Ishikawa (cell line): ENCODE measurements around the gene FEM1B.

ENCODE experiments used
- CEBPB ChIP-seq: IDR thresholded peaks from 2 replicates; pipeline ENCODE4 v1.6.1; 2012
- CREB1 ChIP-seq: IDR thresholded peaks from 2 replicates; pipeline ENCODE4 v1.6.1; 2012; ENCODE audit warnings: low read depth
- EGR1 ChIP-seq: IDR thresholded peaks from 2 replicates; pipeline ENCODE4 v1.6.1; 2012
- EP300 ChIP-seq: IDR thresholded peaks from 2 replicates; pipeline ENCODE4 v1.6.1; 2012; ENCODE audit warnings: borderline replicate concordance
- FOXM1 ChIP-seq: IDR thresholded peaks from 2 replicates; pipeline ENCODE4 v1.6.1; 2012; ENCODE audit warnings: low read depth, borderline replicate concordance
- NFIC ChIP-seq: IDR thresholded peaks from 2 replicates; pipeline ENCODE4 v1.6.1; 2012
- RAD21 ChIP-seq: IDR thresholded peaks from 2 replicates; pipeline ENCODE4 v1.6.1; 2012; ENCODE audit warnings: low read depth
- TAF1 ChIP-seq: IDR thresholded peaks from 2 replicates; pipeline ENCODE4 v1.6.1; 2012; ENCODE audit warnings: low read depth, mild to moderate bottlenecking
- TCF12 ChIP-seq: IDR thresholded peaks from 2 replicates; pipeline ENCODE4 v1.6.1; 2012; ENCODE audit warnings: low read depth
- TEAD4 ChIP-seq: IDR thresholded peaks from 2 replicates; pipeline ENCODE4 v1.6.1; 2012
- YY1 ChIP-seq: IDR thresholded peaks from 2 replicates; pipeline ENCODE4 v1.6.1; 2012; ENCODE audit warnings: low read depth
- ZBTB7A ChIP-seq: IDR thresholded peaks from 2 replicates; pipeline ENCODE4 v1.6.1; 2012; ENCODE audit warnings: low read depth
- TF ChIP-seq, protein P1 (sequence below): IDR thresholded peaks from 2 replicates; pipeline ENCODE4 v1.6.1; 2012
- TF ChIP-seq, protein P2 (sequence below): IDR thresholded peaks from 2 replicates; pipeline ENCODE4 v1.6.1; 2012; ENCODE audit warnings: low read depth, mild to moderate bottlenecking
- TF ChIP-seq, protein P3 (sequence below): IDR thresholded peaks from 2 replicates; pipeline ENCODE4 v1.6.1; 2012

The FEM1B gene

DNA sequence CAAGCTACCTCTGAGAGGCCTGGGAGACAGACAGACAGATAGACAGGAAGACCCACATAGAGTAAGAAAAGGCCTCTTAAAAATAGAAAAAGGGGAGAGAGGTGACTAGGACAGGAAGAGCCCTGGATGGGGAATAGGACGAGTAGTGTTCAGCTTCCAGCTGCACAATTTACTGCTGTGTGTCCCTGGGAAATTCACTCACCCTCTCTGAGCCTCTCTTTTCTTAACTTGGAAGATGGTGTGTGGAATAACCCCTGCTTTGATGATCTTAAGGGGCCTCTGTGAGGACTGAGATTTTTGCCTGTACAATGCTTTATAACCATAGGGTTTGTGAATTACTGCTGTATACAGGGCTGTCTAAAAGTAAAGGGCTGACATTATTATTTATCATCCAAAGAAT is 37.5 kb downstream of the FEM1B start:
- TF ChIP-seq ZBTB7A (no peak), TCF12 (no peak), NFIC (no peak), EP300 (no peak), TEAD4 (no peak), RAD21 (no peak)
- TF ChIP-seq, protein P1, sequence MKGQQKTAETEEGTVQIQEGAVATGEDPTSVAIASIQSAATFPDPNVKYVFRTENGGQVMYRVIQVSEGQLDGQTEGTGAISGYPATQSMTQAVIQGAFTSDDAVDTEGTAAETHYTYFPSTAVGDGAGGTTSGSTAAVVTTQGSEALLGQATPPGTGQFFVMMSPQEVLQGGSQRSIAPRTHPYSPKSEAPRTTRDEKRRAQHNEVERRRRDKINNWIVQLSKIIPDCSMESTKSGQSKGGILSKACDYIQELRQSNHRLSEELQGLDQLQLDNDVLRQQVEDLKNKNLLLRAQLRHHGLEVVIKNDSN: no peak

DNA sequence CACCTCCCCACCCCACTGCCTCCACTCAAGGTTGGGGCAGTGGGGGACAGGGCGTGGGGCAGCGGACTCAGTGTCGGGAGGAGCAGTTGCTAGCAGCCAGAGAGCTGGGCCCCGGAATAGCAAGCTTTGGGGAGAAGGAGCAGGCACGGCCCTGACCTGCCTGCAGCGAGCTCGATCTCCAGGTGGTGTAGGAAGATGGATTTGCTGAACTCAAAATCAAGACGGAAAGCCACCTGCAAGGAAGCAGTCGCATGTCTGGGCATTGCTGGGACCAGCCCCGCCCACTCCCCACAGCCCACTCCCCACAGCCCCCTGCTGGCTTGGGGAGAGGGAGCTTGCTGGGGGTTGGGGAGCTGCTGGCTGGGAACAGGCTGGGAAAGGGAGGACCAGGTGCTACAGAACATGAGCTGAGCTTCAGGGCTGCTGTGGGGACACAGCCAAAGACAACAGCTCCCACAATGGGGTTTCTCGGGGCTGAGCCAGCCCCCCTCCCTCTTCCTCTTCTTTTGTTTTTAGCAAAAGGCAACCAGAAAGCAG is 38.0 kb downstream of the FEM1B start:
- TF ChIP-seq EGR1: no peak
- TF ChIP-seq FOXM1: no peak
- TF ChIP-seq CREB1: no peak
- TF ChIP-seq, protein P2, sequence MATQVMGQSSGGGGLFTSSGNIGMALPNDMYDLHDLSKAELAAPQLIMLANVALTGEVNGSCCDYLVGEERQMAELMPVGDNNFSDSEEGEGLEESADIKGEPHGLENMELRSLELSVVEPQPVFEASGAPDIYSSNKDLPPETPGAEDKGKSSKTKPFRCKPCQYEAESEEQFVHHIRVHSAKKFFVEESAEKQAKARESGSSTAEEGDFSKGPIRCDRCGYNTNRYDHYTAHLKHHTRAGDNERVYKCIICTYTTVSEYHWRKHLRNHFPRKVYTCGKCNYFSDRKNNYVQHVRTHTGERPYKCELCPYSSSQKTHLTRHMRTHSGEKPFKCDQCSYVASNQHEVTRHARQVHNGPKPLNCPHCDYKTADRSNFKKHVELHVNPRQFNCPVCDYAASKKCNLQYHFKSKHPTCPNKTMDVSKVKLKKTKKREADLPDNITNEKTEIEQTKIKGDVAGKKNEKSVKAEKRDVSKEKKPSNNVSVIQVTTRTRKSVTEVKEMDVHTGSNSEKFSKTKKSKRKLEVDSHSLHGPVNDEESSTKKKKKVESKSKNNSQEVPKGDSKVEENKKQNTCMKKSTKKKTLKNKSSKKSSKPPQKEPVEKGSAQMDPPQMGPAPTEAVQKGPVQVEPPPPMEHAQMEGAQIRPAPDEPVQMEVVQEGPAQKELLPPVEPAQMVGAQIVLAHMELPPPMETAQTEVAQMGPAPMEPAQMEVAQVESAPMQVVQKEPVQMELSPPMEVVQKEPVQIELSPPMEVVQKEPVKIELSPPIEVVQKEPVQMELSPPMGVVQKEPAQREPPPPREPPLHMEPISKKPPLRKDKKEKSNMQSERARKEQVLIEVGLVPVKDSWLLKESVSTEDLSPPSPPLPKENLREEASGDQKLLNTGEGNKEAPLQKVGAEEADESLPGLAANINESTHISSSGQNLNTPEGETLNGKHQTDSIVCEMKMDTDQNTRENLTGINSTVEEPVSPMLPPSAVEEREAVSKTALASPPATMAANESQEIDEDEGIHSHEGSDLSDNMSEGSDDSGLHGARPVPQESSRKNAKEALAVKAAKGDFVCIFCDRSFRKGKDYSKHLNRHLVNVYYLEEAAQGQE: no peak
- TF ChIP-seq, protein P3, sequence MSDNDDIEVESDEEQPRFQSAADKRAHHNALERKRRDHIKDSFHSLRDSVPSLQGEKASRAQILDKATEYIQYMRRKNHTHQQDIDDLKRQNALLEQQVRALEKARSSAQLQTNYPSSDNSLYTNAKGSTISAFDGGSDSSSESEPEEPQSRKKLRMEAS: no peak
- no peak for TF ChIP-seq NFIC
- TF ChIP-seq, protein P1: no peak
- TF ChIP-seq TAF1: no peak
- no peak for TF ChIP-seq RAD21
- no peak for TF ChIP-seq ZBTB7A
- no peak for TF ChIP-seq CEBPB
- TF ChIP-seq TCF12: no peak
- TF ChIP-seq EP300: no peak
- TF ChIP-seq YY1: no peak
- no peak for TF ChIP-seq TEAD4

DNA sequence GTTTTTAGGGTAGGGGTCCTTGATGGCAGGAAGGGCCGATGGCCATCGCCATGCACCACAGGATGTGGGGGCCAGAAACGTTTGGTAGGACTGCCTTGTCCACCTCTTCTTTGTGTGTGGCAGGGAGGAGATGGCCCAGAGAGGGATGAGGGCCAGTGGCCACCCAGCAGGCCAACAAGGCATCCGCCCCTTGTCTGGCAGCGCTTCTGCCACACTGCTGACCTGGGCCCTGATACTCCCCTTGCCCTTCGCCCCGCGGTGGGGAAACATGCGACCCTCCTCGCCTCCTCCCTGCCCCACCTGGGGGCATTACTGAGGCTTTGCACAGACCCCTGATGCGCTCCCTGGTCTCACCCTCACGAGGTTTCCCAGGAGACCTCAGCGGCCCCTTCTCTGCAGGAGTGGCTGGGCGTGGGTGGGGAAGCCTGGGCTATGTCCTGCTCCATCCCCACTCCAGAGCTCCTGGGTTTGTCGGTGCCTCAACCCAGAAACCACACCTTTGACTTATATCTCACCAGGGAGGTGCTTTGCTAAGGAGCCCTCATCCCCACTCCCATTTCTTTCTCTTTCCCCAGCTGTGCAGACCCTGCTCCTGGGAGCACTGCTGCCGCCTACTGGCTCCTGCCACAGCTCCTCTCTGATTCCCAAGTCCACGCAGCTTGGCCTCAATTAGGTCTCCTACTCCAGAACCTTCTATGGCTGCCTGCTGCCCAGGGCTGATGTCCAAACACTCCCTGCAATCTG is 38.7 kb downstream of the FEM1B start:
- peak; percentile 18; the same call in 1 of the 2 replicates for TF ChIP-seq RAD21
- no peak for TF ChIP-seq EP300

DNA sequence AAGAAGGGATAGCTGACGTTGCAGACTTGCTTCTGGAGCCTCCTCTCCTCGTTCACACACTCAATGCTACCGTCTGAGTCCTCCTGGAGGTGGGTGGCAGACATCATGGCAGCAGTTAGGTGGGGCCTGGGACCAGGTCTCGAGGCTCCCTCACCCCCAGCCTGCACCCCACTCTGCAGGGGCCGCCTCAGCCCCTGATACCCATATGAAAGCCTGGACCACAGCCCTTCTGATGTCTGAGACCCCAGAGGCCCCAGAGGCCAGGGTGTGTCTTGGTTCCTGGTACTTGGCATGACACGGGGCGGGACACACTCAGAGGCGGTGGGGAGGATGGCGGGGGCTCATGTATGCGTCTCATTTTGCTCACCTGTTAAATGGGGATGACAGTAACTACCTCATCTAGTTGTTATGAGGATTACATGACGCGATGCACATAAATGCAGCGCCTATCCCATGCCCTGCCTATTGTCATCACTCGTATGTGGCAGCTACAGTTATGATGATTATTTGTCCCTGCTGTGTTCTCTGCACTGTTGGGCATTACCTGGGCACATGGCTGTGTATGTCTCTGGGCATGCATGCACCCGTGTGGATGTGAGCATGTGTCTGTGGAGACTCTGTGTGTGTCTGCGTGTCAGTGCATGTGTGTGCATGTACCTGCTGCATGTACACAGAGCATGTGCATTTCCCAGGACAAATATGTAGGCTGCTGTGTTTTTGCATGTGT is 39.9 kb downstream of the FEM1B start:
- TF ChIP-seq NFIC: no peak
- TF ChIP-seq ZBTB7A: no peak
- no peak for TF ChIP-seq TAF1
- no peak for TF ChIP-seq CREB1
- TF ChIP-seq FOXM1: no peak
- no peak for TF ChIP-seq TCF12
- no peak for TF ChIP-seq EP300
- TF ChIP-seq, protein P1: no peak
- TF ChIP-seq YY1: no peak
- TF ChIP-seq, protein P2: no peak
- TF ChIP-seq, protein P3: no peak
- no peak for TF ChIP-seq CEBPB
- TF ChIP-seq TEAD4: no peak
- no peak for TF ChIP-seq RAD21
- no peak for TF ChIP-seq EGR1
